HG03342 (cell line): ENCODE data around the gene OTX1.
A peak's percentile ranks its signal among the peaks of the same experiment; 100 is the strongest.
"Not testable (repeated sequence)": the region's sequence is repeated elsewhere in the genome, so short reads cannot be mapped to it uniquely, and the experiment has no call there.

Source experiments
- ATAC-seq: cut with Tn5 transposase; IDR thresholded peaks from one replicate; pipeline ENCODE4 v1.9.1; 2021; ENCODE audit warnings: mild to moderate bottlenecking, moderate library complexity; ENCODE audit not compliant: unreplicated experiment

The OTX1 gene

DNA sequence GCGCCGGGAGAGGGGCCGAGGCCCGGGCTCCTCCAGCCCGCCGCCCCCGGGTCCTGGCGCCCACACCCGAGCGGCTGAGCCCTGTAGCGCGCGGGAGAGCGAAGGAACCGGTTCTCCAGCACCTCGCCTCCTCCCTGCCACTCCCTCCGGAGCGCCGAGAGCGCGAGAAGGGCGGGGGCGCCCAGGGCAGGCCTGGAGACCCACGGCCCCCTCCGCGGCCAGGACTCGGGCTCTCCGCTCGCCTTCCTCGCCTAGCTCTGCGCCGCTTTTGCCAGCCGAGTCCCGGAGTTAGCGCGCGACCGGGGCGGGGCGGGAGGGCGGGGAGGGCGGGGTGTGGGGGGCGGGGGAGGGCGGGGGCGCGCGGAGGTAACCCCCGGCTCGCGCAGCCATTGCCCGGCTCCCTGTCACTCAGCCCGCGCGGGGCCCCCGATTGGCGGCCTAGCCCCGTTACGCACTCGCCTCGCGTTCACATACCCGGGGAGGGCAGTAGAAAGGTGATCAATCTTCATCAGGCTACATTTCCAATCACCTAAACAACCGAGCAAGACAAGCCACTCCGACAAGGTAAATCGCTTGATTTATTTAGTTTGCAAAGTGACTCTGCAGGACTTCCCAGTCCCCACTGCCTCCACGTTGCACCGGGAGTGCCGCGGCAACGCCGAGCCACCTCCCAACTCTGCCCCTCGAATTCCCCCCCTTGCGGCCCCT is at the start of gene OTX1:
Gene OTX1, plus strand, starts transcription at position 497 of the 708 bp plus-strand sequence. CDS start 2,161 bp downstream, outside the sequence.
- peak; percentile 74 for ATAC-seq

GRCh38 chr2:63001576-63001975 is 49.1 kb upstream of the OTX1 start:
- no peak for ATAC-seq

GRCh38 chr2:63003351-63003750 is 47.3 kb upstream of the OTX1 start:
- ATAC-seq = no peak

- ATAC-seq = no peak
Measured at GRCh38 chr2:63007813-63008458, 42.7 kb upstream of the OTX1 start.

DNA sequence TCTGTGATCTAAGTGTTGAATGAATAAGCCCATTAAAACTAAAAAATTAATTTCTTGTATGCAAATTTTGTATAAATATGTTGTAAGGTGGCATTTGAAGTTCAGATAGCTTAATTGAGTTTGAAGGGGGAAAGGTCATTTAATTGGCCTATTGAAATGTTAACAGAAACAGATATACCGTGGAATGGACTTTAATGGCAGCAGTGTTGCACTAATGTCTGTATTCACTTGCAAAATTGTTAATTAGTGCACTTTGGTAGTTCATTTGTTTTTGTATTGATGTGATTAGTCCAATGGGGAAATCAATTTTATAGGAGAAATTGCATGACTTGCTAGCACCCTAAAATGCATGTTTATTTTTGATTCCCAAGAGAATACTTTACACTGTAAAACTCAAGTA is 41.8 kb upstream of the OTX1 start:
- no peak for ATAC-seq

GRCh38 chr2:63009490-63009889 is 41.1 kb upstream of the OTX1 start:
- no peak for ATAC-seq

DNA sequence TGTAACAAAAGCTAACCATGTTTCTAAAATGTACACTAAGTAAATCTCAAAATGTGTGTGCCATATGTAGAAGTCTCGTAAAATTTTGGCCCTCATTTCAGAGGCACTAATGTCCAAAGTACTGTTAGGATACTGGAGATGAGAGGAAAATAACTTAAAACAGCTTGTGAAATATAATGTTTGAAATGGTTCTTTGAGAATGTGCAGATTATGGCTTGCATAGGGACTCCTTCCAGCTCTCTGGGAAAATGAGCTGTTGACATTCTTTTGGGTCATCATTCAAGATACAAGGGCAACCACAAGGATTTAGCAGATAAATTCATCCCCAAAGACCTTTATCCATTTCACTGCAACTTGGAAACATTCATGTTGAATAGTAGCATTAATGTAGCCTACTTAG is 38.1 kb upstream of the OTX1 start:
- no peak for ATAC-seq

DNA sequence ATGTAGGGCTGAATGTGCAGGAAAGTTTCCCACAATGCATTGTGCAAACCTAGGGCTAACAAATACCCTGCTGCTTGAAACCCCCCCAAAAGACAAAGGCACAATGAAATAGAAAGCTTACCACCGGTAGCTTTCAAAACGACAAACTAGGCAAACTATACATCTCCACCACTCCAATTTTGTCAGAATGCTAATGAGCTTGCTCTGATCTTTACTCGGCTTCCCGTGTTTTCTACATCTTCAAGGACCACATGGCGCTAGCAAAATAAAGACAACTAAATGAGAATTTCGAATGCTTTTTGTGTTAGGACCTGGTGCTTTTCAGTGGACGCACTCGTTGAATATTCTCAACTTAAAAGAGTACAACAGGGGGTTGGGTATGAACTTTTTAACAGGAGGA is 37.2 kb upstream of the OTX1 start:
- no peak for ATAC-seq

GRCh38 chr2:63015389-63015788 is 35.2 kb upstream of the OTX1 start:
- no peak for ATAC-seq

DNA sequence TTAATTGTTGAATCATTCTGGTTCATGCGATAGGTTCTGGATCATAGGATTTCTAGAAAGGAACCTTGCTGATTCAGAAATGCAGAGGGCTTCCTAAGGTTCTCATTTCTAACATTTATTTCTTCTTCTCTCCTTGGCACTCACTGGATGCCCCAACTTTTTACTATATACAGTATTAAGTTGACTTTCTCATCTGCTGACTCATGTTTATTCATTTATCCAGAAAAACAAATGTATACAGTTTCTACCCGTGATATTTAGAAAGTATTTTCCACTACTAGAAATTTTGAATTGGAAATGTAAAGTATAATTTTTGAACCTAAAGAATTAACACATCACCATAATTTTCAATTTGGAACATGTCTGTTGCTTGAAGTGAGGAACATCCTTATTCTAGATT is 32.2 kb upstream of the OTX1 start:
- ATAC-seq = no peak

- ATAC-seq = not testable (repeated sequence)
Measured at GRCh38 chr2:63019686-63020085, 30.9 kb upstream of the OTX1 start.

DNA sequence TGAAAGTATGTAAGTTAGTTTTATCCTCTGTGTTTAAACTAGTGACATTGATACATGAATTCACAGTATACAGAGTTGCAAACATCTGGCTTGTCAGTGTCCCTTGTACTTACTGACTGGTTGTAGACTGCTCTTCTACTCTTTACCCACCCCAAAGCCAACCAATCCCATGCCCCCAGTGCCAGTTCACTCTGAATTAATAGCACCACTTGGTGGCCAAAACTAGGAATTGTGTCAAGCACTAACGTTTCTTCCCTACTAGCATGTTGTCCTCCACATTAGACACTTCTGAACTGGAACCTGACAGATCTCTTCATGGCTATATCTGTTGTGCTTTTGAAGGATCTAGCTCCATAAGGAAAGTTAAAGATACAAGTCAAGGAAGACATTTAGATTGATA is 27.2 kb upstream of the OTX1 start:
- ATAC-seq = no peak

DNA sequence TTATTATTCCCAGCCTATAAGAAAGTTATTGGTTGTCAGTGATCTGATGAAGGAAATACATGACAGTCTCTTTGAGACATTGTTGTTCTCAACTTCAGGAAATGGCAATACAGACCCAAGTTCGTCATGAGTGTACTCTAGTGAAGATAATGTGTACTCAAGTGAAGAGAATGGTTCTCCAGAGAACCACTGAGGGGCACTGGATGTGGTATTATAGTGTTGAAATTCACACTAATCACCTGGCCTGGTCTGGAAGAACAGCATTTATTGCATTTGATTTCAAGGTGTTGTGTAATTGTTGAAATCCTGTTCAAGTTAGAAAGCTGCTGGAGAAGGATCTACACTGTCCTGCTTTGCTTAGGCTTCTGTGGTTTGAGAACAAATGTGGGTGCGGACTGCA is 23.4 kb upstream of the OTX1 start:
- ATAC-seq = no peak

GRCh38 chr2:63029058-63029457 is 21.6 kb upstream of the OTX1 start:
- ATAC-seq = no peak

DNA sequence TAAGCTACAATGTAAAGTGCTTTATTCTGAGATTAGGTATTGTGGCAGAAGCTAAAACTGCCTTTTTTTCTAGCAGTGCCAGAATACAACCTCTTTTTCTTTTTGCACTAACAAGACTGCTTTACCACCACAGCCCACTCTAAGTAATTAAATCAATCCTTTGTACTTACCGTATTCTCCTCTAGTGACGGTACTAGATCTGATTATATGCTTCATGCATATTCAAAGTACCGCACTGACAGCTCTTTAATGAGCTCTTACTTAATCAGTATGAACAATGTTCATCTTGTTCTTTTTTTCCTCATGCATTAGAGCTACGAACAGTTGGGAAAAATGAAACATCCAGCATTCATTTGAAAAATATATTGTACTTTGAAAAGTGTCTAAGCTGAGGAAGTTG is 16.1 kb upstream of the OTX1 start:
- ATAC-seq = no peak

GRCh38 chr2:63035169-63035568 is 15.5 kb upstream of the OTX1 start:
- no peak for ATAC-seq

DNA sequence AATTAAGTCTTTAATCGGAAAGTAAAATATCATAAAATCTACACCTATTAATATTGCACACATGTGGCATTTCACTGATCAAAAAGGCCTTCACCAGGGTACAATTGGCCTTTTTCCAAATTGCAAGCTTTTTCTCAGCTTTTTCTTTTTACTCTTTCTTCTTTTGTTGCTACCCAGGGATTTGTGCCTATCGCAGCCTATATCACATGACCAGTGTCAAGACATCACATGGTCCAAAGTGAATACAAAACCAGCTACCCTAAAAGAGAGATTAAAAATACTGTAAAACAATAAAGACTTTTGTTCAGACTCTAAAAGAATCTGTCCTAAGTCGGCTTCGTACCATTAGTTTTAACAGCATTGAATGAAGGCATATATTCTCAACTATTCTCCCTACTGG is 15.0 kb upstream of the OTX1 start:
- no peak for ATAC-seq

- no peak for ATAC-seq
Measured at GRCh38 chr2:63038034-63038433, 12.6 kb upstream of the OTX1 start.

- no peak for ATAC-seq
Measured at GRCh38 chr2:63040586-63040985, 10.0 kb upstream of the OTX1 start.

- ATAC-seq = no peak
Measured at GRCh38 chr2:63041592-63041991, 9.0 kb upstream of the OTX1 start.

DNA sequence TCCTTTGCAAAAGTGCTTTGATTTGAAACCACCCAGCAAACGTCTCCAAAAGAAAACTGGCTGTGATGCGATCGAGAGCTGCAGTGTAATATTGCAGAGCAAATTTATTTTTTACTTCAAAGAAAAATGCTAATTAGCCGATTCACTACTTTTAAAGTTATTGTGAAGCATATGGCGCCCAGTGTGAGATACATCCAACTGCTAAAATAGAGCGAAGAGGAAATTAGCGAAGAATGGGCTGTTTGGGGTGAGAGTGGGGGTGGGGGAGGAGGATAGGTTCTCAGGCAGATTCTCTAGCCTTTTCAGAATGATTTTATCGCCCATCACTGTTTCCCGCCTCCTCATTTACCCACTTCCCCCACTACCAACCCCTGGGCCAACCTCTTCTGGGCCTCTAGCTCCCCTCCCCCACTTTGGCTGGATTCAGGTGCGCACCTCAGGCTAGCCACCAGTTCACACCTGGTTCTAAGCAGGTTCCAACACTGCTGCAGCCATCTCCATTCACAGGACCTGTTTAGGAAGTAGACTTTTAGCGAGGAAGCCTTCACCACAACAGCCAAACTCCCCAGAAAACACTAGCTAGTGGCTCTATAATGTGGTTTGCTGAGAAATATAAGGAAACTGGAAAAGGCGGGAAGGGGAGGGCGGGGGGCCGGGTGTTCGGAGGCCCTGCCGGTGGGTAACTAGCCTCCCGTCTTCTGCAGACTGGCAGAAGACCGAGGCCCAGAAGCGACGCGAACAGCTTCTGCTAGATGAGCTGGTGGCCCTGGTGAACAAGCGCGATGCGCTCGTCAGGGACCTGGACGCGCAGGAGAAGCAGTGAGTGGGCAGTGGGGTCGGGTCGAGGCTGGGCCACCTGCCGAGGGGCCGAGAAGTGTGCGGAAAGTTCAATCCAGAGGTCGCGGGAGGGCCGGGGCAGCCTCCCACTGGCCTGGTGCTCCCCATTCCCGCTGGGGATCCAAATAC is 6.0 kb upstream of the OTX1 start:
- ATAC-seq = no peak

GRCh38 chr2:63046552-63046951 is 4.1 kb upstream of the OTX1 start:
- ATAC-seq = no peak
